Osteoblast (primary cell): Measurements from ENCODE around the gene RMI2. TPM values are rescaled to one million over a fixed set of nuclear protein-coding genes. Genes with fewer than 3 reads are reported as not detected.

Source experiments
- DNase-seq: peaks from one replicate; pipeline ENCODE4 v3.0.0; 2011; ENCODE audit warnings: low spot score, mixed read lengths; ENCODE audit not compliant: insufficient read length; ENCODE audit errors: missing footprints
- H2AFZ ChIP-seq: 2 replicates; pipeline ENCODE4 v1.6.0; 2011; ENCODE audit warnings: mild to moderate bottlenecking, low read length
- H3K27ac ChIP-seq: 2 replicates; pipeline ENCODE4 v1.5.1; 2011; ENCODE audit warnings: mild to moderate bottlenecking, low read depth, low read length, moderate library complexity
- H3K27me3 ChIP-seq: 2 replicates; pipeline ENCODE4 v1.6.0; 2012; ENCODE audit warnings: mild to moderate bottlenecking, control low read depth, inconsistent platforms, low read length, moderate library complexity; ENCODE audit not compliant: insufficient read depth
- H3K36me3 ChIP-seq: 2 replicates; pipeline ENCODE4 v1.5.1; 2011; ENCODE audit warnings: mild to moderate bottlenecking, low read length, control low read depth, moderate library complexity; ENCODE audit not compliant: insufficient read depth
- H3K4me1 ChIP-seq: 2 replicates; pipeline ENCODE4 v1.5.1; 2011; ENCODE audit warnings: mild to moderate bottlenecking, low read length, control low read depth, moderate library complexity; ENCODE audit not compliant: insufficient read depth
- H3K4me2 ChIP-seq: 2 replicates; pipeline ENCODE4 v1.6.0; 2011; ENCODE audit warnings: mild to moderate bottlenecking, low read length; ENCODE audit not compliant: insufficient read depth
- H3K4me3 ChIP-seq: fragments of 200-600 bp; sonication (generic); 3 replicates; pipeline ENCODE4 v1.5.1; 2012; ENCODE audit warnings: mild to moderate bottlenecking, low read length, inconsistent platforms; ENCODE audit not compliant: insufficient read depth
- H3K79me2 ChIP-seq: 2 replicates; pipeline ENCODE4 v1.6.0; 2012; ENCODE audit warnings: mild to moderate bottlenecking, low read length, control low read depth, inconsistent platforms; ENCODE audit not compliant: insufficient read depth
- H3K9me3 ChIP-seq: 2 replicates; pipeline ENCODE4 v1.5.1; 2011; ENCODE audit warnings: low read depth, low read length, control low read depth
- H4K20me1 ChIP-seq: 2 replicates; pipeline ENCODE4 v1.6.0; 2012; ENCODE audit warnings: mild to moderate bottlenecking, low read length, control low read depth; ENCODE audit not compliant: insufficient read depth
- CTCF ChIP-seq: IDR thresholded peaks from 2 replicates; pipeline ENCODE4 v1.5.1; 2011; ENCODE audit warnings: mild to moderate bottlenecking, low read depth, low read length, moderate library complexity; ENCODE audit errors: extremely low read depth
- total RNA-seq: library from RNA; depleted of rRNA; stranded (reverse); fragments of >200 nt; gene quantifications from 2 replicates; pipeline ENCODE4 v1.2.3, GENCODE V29; 2012

The RMI2 gene
- total RNA-seq, 1 donor, result 1.4 TPM

DNA sequence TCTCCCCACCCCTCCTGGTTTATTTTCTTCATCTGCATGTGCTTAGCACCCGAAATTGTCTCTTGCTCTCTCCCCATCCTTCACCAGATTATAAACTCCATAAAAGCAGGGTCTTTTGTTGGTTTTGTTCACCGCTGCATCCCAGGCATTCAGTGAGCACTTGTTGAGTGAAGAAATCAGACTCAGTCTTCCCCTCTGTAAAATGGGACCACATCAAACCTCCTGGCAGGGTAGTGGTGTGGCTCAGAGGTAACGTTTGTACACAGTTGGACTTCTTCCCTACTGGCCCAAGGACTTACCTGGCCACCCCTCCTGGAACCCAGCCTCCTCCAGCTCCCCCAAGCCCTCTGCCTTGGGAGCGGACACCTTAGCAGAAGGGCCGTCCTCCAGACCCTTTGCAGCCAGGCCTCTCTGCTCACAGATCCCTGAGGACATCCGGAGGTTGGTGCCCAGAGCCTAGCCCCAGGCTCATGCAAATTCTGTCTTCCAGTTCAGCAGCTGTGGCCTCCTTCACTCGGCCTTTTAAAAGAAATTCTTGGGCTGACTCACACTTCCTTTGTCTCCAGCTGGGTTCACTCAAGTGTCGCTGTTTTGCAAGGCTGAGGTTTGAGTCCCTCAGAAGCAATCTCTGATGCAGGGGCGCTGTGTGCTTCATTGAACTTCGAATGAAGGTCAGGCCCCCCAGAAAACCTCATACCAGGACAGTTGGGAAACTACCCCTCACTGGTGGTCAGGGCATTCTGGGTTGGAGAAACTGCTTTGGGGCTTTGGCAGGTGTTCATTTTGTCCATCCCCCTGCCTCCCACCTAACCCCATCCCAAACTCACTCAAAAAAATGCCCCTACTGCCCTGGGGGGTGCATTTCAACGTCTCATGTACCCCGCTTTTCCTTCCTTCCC is 16.8 kb upstream of the RMI2 start:
- no peak overlapping the region for H2AFZ ChIP-seq
- H3K4me2 ChIP-seq, result peak overlapping the region; percentile 84
- H3K27me3 ChIP-seq, result no peaks in the 10 kb centered on the region
- no peaks in the 10 kb centered on the region for H3K9me3 ChIP-seq
- H3K4me1 ChIP-seq, result peaks cover 27% of the 10 kb centered on the region
- H3K36me3 ChIP-seq, result no peaks in the 10 kb centered on the region
- H3K79me2 ChIP-seq, result no peaks in the 10 kb centered on the region
- H3K27ac ChIP-seq, result peak overlapping the region; percentile 34
- peak; percentile 97 for DNase-seq
- no peak for TF ChIP-seq CTCF
- peak overlapping the region; percentile 61 for H3K4me3 ChIP-seq
- no peaks in the 10 kb centered on the region for H4K20me1 ChIP-seq

DNA sequence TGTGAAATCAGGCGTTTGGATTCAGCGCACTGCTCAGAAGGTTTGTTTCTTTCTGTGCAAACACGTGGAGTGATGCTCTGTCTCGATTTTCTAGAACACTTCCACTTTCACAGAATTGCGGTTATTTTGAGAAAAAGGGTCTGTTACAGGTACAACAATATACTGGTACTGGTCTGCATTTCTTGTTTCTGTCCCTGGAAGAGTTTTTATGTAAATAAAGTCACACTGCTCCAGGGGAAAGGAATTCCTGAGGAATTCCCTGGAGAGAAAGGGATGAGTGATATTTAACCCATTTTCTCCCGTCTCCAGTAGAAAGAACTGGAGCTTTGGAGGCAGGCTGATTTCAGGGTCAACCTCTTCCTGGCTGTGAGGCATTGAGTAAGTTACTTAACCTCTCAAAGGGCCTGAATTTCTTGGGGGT is 16.2 kb upstream of the RMI2 start:
- Histone ChIP-seq H3K36me3 (no peaks in the 10 kb centered on the region), H3K4me2 (peak overlapping the region; percentile 84), H3K9me3 (no peaks in the 10 kb centered on the region), H2AFZ (no peak overlapping the region), H3K27ac (peak overlapping the region; percentile 34), H4K20me1 (no peaks in the 10 kb centered on the region), H3K27me3 (no peaks in the 10 kb centered on the region), H3K79me2 (no peaks in the 10 kb centered on the region), H3K4me3 (peak overlapping the region; percentile 61), H3K4me1 (peaks cover 27% of the 10 kb centered on the region)
- no peak for DNase-seq
- TF ChIP-seq CTCF, result no peak

DNA sequence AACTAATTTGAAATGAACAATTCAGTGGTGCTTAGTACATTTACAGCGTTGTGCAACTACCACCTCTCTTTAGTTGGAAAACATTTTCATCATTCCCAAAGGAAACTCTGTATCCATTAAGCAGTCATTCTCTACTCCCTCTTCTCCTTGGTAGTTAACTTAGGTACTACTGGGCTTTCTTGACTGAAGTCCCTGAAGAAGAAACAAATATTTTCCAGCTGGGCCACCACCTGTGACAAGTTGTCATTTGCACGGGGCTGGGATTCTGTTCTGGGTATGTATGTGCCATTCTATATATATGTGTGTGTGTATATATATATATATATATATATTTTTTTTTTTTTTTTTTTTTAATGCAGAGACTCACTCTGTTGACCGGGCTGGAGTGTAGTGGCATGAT is 15.4 kb upstream of the RMI2 start:
- no peak overlapping the region for H2AFZ ChIP-seq
- TF ChIP-seq CTCF, result no peak
- H3K4me3 ChIP-seq, result no peak overlapping the region
- H3K27me3 ChIP-seq, result no peaks in the 10 kb centered on the region
- H4K20me1 ChIP-seq, result no peaks in the 10 kb centered on the region
- peaks cover 27% of the 10 kb centered on the region for H3K4me1 ChIP-seq
- no peaks in the 10 kb centered on the region for H3K36me3 ChIP-seq
- no peaks in the 10 kb centered on the region for H3K79me2 ChIP-seq
- no peak overlapping the region for H3K4me2 ChIP-seq
- no peak overlapping the region for H3K27ac ChIP-seq
- no peaks in the 10 kb centered on the region for H3K9me3 ChIP-seq
- DNase-seq, result no peak

DNA sequence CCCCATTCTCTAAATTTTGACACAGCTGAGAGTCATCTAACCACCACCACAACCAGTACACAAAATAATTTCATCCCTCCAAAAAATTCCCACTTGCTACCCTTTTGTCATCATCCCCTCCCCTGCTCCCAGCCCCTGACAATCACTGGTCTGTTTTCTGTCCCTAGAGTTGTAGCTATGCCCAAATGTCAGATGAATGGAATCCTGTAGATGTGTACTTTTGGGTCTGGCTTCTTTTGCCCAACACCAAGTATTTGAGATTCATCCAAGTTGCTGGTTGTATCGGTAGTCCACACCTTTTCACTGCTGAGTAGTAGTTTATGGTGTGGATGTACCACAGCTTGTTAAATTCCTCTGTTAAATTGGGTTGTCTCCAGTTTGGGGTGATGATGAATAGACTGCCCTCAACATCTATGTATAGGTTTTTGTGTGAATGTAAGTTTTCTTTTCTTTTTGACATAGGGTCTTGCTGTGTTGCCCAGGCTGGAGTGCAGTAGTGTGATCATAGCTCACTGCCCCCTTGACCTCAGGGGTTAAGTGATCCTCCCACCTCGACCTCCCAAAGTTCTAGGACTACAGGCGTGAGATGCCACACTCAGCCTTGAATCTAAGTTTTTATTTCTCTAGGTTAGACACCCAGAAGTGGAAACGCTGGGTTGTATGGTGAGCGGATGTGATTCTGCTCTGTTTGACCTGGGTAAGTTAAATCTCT is 14.6 kb upstream of the RMI2 start:
- no peak for TF ChIP-seq CTCF

More for the DNA sequence above, 14.6 kb upstream of the RMI2 start:
- Histone ChIP-seq H3K4me1 (peaks cover 27% of the 10 kb centered on the region), H3K4me3 (no peak overlapping the region), H3K27me3 (no peaks in the 10 kb centered on the region), H3K9me3 (no peaks in the 10 kb centered on the region), H4K20me1 (no peaks in the 10 kb centered on the region), H3K36me3 (no peaks in the 10 kb centered on the region), H3K4me2 (no peak overlapping the region), H3K27ac (no peak overlapping the region), H3K79me2 (no peaks in the 10 kb centered on the region), H2AFZ (no peak overlapping the region)
- no peak for DNase-seq
